ENCODE results near the gene PDZRN3. TPM values are rescaled to one million over a fixed set of nuclear protein-coding genes. Genes with fewer than 3 reads are reported as not detected.

The PDZRN3 gene
- total RNA-seq, 1 experiment from 2014 or later, result not detected

DNA sequence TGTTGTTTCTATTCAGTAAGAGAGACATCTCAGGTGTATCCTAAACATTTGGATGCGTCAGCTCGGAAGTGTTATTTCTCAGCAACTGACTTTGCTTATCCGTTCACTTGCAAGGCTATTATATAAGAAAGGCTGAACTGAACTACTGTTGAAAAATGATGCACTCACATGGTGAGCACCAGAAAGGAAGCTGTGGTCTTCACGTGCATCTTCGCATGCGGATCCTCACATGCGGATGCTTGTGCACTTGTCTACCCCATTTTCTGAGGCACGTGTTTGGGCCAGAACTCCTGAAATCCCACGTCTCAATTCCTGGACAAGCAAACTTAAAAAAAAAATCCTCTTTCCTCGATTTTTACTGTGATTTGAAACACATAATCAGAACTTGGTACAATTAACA lies 63.2 kb downstream of the PDZRN3 start:
- no peaks in the 10 kb centered on the region for H3F3A ChIP-seq (ENCODE audit: insufficient read depth, low read depth)
- H3K4me2 ChIP-seq, result no peak overlapping the region
- no peaks in the 10 kb centered on the region for H3K9me2 ChIP-seq (ENCODE audit: insufficient read depth)
- ChIA-PET CTCF (no interaction called here), POLR2A (ENCODE audit: unreplicated experiment) (no interaction called here)
- H2AFZ ChIP-seq, result no peak overlapping the region
- H3K27me3 ChIP-seq (ENCODE audit: insufficient read depth, low read depth), result peaks cover 8% of the 10 kb centered on the region; the same call in 1 of the 2 replicates
- H3K4me1 ChIP-seq (replicated peaks; ENCODE audit: insufficient read depth), result no peaks in the 10 kb centered on the region
- no peak overlapping the region for H3K27ac ChIP-seq
- H3K4me3 ChIP-seq, result no peak overlapping the region
- intact Hi-C loops (cut with micrococcal nuclease; ENCODE audit: unreplicated experiment), result no loop called here
- TF ChIP-seq, protein P1, sequence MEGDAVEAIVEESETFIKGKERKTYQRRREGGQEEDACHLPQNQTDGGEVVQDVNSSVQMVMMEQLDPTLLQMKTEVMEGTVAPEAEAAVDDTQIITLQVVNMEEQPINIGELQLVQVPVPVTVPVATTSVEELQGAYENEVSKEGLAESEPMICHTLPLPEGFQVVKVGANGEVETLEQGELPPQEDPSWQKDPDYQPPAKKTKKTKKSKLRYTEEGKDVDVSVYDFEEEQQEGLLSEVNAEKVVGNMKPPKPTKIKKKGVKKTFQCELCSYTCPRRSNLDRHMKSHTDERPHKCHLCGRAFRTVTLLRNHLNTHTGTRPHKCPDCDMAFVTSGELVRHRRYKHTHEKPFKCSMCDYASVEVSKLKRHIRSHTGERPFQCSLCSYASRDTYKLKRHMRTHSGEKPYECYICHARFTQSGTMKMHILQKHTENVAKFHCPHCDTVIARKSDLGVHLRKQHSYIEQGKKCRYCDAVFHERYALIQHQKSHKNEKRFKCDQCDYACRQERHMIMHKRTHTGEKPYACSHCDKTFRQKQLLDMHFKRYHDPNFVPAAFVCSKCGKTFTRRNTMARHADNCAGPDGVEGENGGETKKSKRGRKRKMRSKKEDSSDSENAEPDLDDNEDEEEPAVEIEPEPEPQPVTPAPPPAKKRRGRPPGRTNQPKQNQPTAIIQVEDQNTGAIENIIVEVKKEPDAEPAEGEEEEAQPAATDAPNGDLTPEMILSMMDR (conservative IDR thresholded peaks at IDR 0.05), result no peak
- TF ChIP-seq EZH2 (IDR thresholded peaks at IDR 0.05; ENCODE audit: low read depth), result no peak
- DNase-seq, result no peak
- no TSS peak for BruUV-seq (replicated peaks)
- no peaks in the 10 kb centered on the region for H3K9me3 ChIP-seq (ENCODE audit: insufficient read depth, low read depth)
- H4K20me1 ChIP-seq (ENCODE audit: insufficient read depth), result no peaks in the 10 kb centered on the region
- no peaks in the 10 kb centered on the region for H3K79me2 ChIP-seq (ENCODE audit: low read depth)
- no peaks in the 10 kb centered on the region for H3K36me3 ChIP-seq (ENCODE audit: low read depth)

DNA sequence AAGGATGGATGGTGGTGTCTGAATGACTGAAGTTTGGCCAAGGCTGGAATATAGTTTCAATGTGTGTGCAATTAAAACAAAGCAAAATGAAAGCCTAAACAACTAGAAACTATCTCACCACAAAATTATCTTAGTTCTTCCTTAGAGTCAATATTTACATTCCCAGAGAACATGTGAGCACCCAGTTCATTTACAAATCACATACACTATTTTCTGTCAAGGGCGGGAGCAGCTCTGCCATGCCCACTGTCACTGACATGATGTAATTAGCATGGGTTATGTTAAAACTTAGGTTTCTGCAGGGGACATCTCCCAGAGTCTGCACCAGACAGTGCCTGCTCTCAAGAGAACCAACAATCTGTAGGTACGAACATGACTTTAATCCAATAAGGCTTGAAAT lies 65.0 kb downstream of the PDZRN3 start:
- BruUV-seq (replicated peaks), result no TSS peak
- no peak overlapping the region for H2AFZ ChIP-seq
- TF ChIP-seq EZH2 (IDR thresholded peaks at IDR 0.05; ENCODE audit: low read depth), result no peak
- TF ChIP-seq, protein P1 (conservative IDR thresholded peaks at IDR 0.05), result no peak
- H3K4me3 ChIP-seq, result no peak overlapping the region
- H3K9me3 ChIP-seq (ENCODE audit: insufficient read depth, low read depth), result no peaks in the 10 kb centered on the region
- intact Hi-C loops (cut with micrococcal nuclease; ENCODE audit: unreplicated experiment), result no loop called here
- H3K9me2 ChIP-seq (ENCODE audit: insufficient read depth), result no peaks in the 10 kb centered on the region
- no peaks in the 10 kb centered on the region for H4K20me1 ChIP-seq (ENCODE audit: insufficient read depth)
- H3F3A ChIP-seq (ENCODE audit: insufficient read depth, low read depth), result no peaks in the 10 kb centered on the region
- no peak overlapping the region for H3K27ac ChIP-seq
- peaks cover 8% of the 10 kb centered on the region; the same call in 1 of the 2 replicates for H3K27me3 ChIP-seq (ENCODE audit: insufficient read depth, low read depth)
- ChIA-PET CTCF (no interaction called here), POLR2A (ENCODE audit: unreplicated experiment) (no interaction called here)
- no peaks in the 10 kb centered on the region for H3K4me1 ChIP-seq (replicated peaks; ENCODE audit: insufficient read depth)
- no peak for DNase-seq
- no peaks in the 10 kb centered on the region for H3K36me3 ChIP-seq (ENCODE audit: low read depth)
- no peak overlapping the region for H3K4me2 ChIP-seq
- no peaks in the 10 kb centered on the region for H3K79me2 ChIP-seq (ENCODE audit: low read depth)

DNA sequence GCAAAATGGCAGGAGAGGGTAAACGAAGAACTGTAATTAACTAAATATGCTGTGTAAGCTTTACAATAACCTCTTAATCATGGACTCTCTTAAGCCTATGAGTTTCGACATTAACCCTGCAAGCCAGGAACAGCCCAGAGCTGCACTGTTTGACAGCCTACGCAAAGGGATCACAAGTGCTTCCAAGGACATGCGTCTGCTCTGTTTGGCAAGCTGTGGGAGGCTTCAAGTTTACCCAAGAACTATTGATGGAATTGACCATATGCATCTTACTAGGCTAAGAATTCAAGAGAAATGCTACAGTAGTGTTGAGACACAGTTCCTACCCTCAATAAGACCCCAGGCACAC lies 66.0 kb downstream of the PDZRN3 start:
- intact Hi-C loops (cut with micrococcal nuclease; ENCODE audit: unreplicated experiment), result no loop called here
- no peaks in the 10 kb centered on the region for H3F3A ChIP-seq (ENCODE audit: insufficient read depth, low read depth)
- no peaks in the 10 kb centered on the region for H3K9me3 ChIP-seq (ENCODE audit: insufficient read depth, low read depth)
- H3K4me2 ChIP-seq, result no peak overlapping the region
- no peak overlapping the region for H2AFZ ChIP-seq
- DNase-seq, result no peak
- TF ChIP-seq, protein P1 (conservative IDR thresholded peaks at IDR 0.05), result no peak
- no peak for TF ChIP-seq EZH2 (IDR thresholded peaks at IDR 0.05; ENCODE audit: low read depth)
- no peaks in the 10 kb centered on the region for H3K79me2 ChIP-seq (ENCODE audit: low read depth)
- ChIA-PET POLR2A (ENCODE audit: unreplicated experiment) (no interaction called here), CTCF (no interaction called here)
- no peak overlapping the region for H3K4me3 ChIP-seq
- H4K20me1 ChIP-seq (ENCODE audit: insufficient read depth), result no peaks in the 10 kb centered on the region
- H3K36me3 ChIP-seq (ENCODE audit: low read depth), result no peaks in the 10 kb centered on the region
- no peaks in the 10 kb centered on the region for H3K4me1 ChIP-seq (replicated peaks; ENCODE audit: insufficient read depth)
- H3K27ac ChIP-seq, result no peak overlapping the region
- H3K9me2 ChIP-seq (ENCODE audit: insufficient read depth), result no peaks in the 10 kb centered on the region
- H3K27me3 ChIP-seq (ENCODE audit: insufficient read depth, low read depth), result peaks cover 8% of the 10 kb centered on the region; the same call in 1 of the 2 replicates
- no TSS peak for BruUV-seq (replicated peaks)

Measured in PC-9 (cell line).